Coronary artery (tissue), 2 donors: Measurements from ENCODE around the gene DCAF15.
"Not testable (repeated sequence)": the region's sequence is repeated elsewhere in the genome, so short reads cannot be mapped to it uniquely, and the experiment has no call there.

Experiments used
- DNase-seq: peaks from one replicate; pipeline ENCODE4 v3.0.0-alpha.2; 2017; ENCODE audit warnings: low spot score
- H3K27ac ChIP-seq, 2 donors: fragments of 200-600 bp; sonication (generic); one replicate each; pipeline ENCODE4 v1.5.1; 2016 to 2019
- H3K4me3 ChIP-seq: fragments of 200-600 bp; sonication (generic); 2 replicates; pipeline ENCODE4 v1.5.1; 2016; ENCODE audit warnings: mild to moderate bottlenecking, moderate library complexity
- TF ChIP-seq, protein P1 (sequence below): fragments of 200-600 bp; sonication (generic); IDR thresholded peaks from one replicate; pipeline ENCODE4 v1.5.1; 2019; ENCODE audit warnings: antibody characterized with exemption

Gene DCAF15

DNA sequence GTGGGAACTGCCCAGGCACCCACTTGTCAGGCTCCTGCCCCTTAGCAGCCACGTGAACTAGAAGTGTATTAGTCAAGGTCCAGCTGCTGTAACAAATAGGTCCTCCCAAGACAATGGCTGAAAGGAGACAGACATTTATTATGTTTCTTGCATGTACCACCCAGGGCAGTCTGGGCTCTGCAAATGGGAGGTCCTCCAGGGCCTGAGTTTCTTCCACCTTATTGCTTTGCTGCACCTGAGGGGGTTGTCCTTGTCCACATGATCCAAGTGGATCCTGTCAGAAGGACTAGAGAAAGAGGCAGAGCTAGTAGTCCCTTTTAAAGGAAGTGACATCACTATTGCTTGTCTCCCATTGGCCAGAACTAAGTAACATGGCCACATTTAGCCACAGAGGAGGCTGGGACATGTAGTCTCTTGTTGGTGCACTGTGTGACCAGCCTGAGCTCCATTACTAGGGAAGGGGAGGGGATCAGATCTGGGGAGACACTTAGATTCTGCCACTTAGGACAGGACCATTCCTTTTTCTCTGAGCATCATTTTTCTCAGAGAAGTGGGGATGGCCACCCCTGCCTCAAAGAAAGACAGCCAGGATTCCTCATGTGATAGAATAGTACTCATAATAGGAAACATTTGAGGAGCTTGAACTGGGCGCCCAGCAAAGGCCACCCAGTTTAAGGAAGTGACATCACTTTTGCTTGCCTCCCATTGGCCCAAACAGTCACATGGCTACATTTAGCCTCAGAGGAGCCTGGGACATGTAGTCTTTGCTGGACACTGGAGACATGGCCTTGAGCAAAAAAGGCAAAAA is 31.2 kb upstream of the DCAF15 start:
- Histone ChIP-seq H3K4me3 (no peak overlapping the region), H3K27ac (no peak overlapping the region)
- TF ChIP-seq, protein P1, sequence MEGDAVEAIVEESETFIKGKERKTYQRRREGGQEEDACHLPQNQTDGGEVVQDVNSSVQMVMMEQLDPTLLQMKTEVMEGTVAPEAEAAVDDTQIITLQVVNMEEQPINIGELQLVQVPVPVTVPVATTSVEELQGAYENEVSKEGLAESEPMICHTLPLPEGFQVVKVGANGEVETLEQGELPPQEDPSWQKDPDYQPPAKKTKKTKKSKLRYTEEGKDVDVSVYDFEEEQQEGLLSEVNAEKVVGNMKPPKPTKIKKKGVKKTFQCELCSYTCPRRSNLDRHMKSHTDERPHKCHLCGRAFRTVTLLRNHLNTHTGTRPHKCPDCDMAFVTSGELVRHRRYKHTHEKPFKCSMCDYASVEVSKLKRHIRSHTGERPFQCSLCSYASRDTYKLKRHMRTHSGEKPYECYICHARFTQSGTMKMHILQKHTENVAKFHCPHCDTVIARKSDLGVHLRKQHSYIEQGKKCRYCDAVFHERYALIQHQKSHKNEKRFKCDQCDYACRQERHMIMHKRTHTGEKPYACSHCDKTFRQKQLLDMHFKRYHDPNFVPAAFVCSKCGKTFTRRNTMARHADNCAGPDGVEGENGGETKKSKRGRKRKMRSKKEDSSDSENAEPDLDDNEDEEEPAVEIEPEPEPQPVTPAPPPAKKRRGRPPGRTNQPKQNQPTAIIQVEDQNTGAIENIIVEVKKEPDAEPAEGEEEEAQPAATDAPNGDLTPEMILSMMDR, result no peak
- no peak for DNase-seq

DNA sequence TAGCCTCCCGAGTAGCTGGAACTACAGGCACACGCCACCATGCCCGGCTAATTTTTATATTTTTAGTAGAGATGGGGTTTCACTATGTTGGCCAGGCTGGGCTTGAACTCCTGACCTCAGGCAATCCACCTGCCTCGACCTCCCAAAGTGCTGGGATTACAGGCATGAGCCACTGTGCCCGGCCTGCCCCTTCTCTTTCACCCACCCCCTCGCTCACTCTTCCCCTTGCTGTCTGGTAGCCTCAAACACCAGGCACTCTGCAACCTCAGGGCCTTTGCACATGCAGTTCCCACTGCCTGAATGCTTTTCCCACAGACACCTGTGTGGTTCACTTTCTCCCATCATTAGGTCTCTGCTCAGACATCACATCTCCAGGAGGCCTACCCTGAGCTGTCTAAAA is 30.2 kb upstream of the DCAF15 start:
- H3K27ac ChIP-seq, DNase-seq, H3K4me3 ChIP-seq: not testable (repeated sequence)

DNA sequence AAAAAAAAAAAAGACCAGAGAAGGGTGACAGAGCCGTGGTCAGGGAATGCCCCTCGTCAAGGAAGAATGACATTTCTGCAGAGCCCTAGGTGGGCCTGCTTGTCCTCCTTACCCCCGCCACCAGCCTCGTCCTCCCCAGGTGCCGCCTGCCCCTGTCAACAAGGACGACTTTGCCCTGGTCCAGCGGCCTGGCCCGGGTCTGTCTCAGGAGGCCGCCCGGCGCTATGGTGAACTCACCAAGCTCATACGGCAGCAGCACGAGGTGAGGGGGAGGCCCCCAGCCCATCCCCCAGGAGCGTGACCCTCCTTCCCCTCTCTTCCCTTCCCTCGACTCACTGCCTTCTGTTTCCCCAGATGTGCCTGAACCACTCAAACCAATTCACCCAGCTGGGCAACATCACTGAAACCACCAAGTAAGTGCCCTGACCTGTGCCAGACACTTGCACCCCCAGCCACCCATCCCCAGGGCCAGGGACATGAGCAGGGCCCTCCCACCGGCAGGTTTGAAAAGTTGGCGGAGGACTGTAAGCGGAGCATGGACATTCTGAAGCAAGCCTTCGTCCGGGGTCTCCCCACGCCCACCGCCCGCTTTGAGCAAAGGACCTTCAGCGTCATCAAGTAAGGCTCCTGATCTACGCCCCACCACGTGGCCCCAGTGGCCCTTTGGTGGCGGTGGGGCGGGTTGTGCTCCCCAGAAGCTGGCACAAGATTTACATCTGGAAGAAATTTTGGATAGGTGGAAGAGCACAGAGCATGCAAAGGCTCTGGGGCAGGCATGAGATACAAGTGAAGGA is 28.9 kb upstream of the DCAF15 start:
- Histone ChIP-seq H3K27ac (no peak overlapping the region), H3K4me3 (no peak overlapping the region)
- TF ChIP-seq, protein P1, result no peak
- DNase-seq, result no peak

DNA sequence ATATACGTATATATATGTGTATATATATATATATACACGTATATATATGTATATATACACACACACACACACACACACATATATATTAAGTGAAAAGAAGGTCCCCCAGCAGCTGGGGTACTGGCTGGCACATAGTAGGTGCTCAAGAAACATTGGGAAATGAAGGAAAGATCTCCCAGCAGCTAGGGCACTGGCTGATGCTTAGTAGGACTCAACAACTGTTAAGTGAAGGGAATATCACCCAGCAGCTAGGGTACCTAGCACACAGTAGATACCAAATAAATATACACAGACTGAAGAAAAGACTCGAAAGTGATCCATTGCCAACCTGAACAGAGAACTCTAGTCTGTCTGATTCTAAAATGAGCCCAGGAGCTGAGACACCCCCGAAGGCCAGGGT is 26.3 kb upstream of the DCAF15 start:
- no peak overlapping the region for H3K27ac ChIP-seq
- DNase-seq, result no peak
- TF ChIP-seq, protein P1, result no peak

DNA sequence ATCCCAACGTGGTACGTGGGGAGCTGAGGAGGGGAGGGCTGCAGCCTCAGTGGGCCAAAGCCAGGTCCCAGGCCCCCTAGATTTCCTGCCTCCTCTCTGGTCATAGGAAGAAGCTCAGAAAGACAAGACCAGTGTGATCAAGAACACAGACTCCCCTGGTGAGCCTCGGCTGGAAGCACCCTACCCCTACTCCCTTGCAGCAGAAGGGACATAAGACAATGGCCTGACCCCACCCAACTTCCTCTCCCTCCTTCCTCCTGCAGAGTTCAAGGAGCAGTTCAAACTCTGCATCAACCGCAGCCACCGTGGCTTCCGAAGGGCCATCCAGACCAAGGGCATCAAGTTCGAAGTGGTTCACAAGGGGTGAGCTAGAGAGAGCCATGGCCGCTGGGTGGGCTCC is 25.6 kb upstream of the DCAF15 start:
- H3K4me3 ChIP-seq, result no peak overlapping the region
- no peak overlapping the region for H3K27ac ChIP-seq
- TF ChIP-seq, protein P1, result no peak
- no peak for DNase-seq

More for the DNA sequence above, 26.3 kb upstream of the DCAF15 start:
- H3K4me3 ChIP-seq, result no peak overlapping the region

DNA sequence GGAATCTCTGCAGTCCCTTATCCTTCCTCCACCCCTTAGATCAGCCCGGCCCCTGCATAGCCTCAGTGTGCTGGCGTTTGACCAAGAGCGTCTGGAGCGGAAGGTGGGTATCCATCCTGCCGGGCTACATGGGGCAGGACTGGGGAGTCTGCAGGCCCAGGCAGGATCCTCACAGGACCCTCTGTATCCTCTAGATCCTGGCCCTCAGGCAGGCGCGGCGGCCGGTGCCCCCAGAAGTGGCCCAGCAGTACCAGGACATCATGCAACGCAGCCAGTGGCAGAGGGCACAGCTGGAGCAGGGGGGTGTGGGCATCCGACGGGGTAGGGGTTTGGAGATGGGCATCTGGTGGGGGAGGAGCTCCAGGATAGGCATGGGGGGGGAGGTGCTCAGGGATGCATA is 23.0 kb upstream of the DCAF15 start:
- Histone ChIP-seq H3K4me3 (no peak overlapping the region), H3K27ac (no peak overlapping the region)
- TF ChIP-seq, protein P1, result no peak
- DNase-seq, result no peak

DNA sequence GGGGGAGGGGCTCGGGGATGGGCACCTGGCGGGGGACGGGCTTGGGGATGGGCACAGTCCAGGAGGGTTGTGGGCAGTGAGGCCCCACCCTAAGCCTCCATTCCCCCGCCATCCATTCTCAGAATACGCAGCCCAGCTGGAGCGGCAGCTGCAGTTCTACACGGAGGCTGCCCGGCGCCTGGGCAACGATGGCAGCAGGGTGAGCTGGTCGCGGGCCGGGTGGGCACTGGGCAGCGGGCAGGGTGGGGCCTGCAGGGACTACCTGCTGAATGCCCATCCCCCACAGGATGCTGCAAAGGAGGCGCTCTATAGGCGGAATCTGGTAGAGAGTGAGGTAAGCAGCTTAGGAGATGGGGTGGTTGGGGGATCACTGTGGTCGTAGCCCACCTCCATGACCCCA is 22.4 kb upstream of the DCAF15 start:
- DNase-seq, result no peak
- H3K4me3 ChIP-seq, result no peak overlapping the region
- H3K27ac ChIP-seq, result no peak overlapping the region
- TF ChIP-seq, protein P1, result no peak
